ENCODE data around the gene TMEM260. TPM values are rescaled to one million over a fixed set of nuclear protein-coding genes. Genes with fewer than 3 reads are reported as not detected.
"Not testable (repeated sequence)": the region's sequence is repeated elsewhere in the genome, so short reads cannot be mapped to it uniquely, and the experiment has no call there.

The TMEM260 gene
- total RNA-seq, 2 donors from 2014 or later = 17.9 to 22.9 TPM

GRCh38 chr14:56660677-56661389 lies 81.2 kb downstream of the TMEM260 start:
- no peak for ATAC-seq
- intact Hi-C loops (cut with DNase I, micrococcal nuclease) = no loop called here

GRCh38 chr14:56661478-56661877 lies 81.9 kb downstream of the TMEM260 start:
- DNase-seq (no peak), ATAC-seq (no peak)
- intact Hi-C loops (cut with DNase I, micrococcal nuclease) = no loop called here

More at GRCh38 chr14:56660677-56661389, 81.2 kb downstream of the TMEM260 start:
- DNase-seq = no peak

- intact Hi-C loops (cut with DNase I, micrococcal nuclease) = no loop called here
- DNase-seq (no peak), ATAC-seq (no peak)
Observed at GRCh38 chr14:56664811-56665421, 85.3 kb downstream of the TMEM260 start.

GRCh38 chr14:56666294-56666693 lies 86.7 kb downstream of the TMEM260 start:
- intact Hi-C loops (cut with DNase I, micrococcal nuclease) = no loop called here
- DNase-seq (no peak), ATAC-seq (peak; percentile 71)

GRCh38 chr14:56666716-56667115 lies 87.1 kb downstream of the TMEM260 start:
- DNase-seq = no peak
- intact Hi-C loops (cut with DNase I, micrococcal nuclease) = no loop called here
- no peak for ATAC-seq

GRCh38 chr14:56667290-56667689 lies 87.7 kb downstream of the TMEM260 start:
- ATAC-seq; DNase-seq; intact Hi-C loops (cut with DNase I, micrococcal nuclease): not testable (repeated sequence)

GRCh38 chr14:56676042-56676441 lies 96.4 kb downstream of the TMEM260 start:
- intact Hi-C loops (cut with DNase I, micrococcal nuclease) = no loop called here
- DNase-seq (no peak), ATAC-seq (no peak)

GRCh38 chr14:56678838-56679237 lies 99.2 kb downstream of the TMEM260 start:
- DNase-seq = no peak
- no peak for ATAC-seq
- intact Hi-C loops (cut with DNase I, micrococcal nuclease) = no loop called here

GRCh38 chr14:56686416-56686815 lies 106.8 kb downstream of the TMEM260 start:
- peak; percentile 78 for ATAC-seq
- intact Hi-C loops (cut with DNase I, micrococcal nuclease) = no loop called here
- peak in 1 of 2 donors; percentile 11 for DNase-seq

- no peak for DNase-seq
- intact Hi-C loops (cut with DNase I, micrococcal nuclease) = no loop called here
- ATAC-seq = no peak
Observed at GRCh38 chr14:56687123-56687522, 107.5 kb downstream of the TMEM260 start.

GRCh38 chr14:56694609-56695008 lies 115.0 kb downstream of the TMEM260 start:
- DNase-seq (no peak), ATAC-seq (no peak)
- intact Hi-C loops (cut with DNase I, micrococcal nuclease) = no loop called here

- DNase-seq; ATAC-seq; intact Hi-C loops (cut with DNase I, micrococcal nuclease): not testable (repeated sequence)
Observed at GRCh38 chr14:56695216-56695615, 115.6 kb downstream of the TMEM260 start.

Other genes with a start within 250 kb of the TMEM260 start
- not detected for gene OTX2, start 230.7 kb downstream of the TMEM260 start, total RNA-seq